Endometrial microvascular endothelial cells (primary cell): ENCODE data around the gene TULP1. TPM values are rescaled to one million over a fixed set of nuclear protein-coding genes. Genes with fewer than 3 reads are reported as not detected.

Source experiments
- in situ Hi-C: cut with HindIII; loops from 2 replicates; pipeline ENCODE4 v1.10.0; 2017; ENCODE audit warnings: low sequenced_read_pairs, low pct_unique_long_range_greater_than_20kb; ENCODE audit errors: inconsistent ontology term
- total RNA-seq: library from RNA; depleted of rRNA; stranded (reverse); fragments of >200 nt; gene quantifications from one replicate; pipeline ENCODE4 v1.2.3, GENCODE V29; 2015; ENCODE audit errors: inconsistent ontology term

Gene TULP1
- total RNA-seq, 1 donor from 2014 or later, result not detected

DNA sequence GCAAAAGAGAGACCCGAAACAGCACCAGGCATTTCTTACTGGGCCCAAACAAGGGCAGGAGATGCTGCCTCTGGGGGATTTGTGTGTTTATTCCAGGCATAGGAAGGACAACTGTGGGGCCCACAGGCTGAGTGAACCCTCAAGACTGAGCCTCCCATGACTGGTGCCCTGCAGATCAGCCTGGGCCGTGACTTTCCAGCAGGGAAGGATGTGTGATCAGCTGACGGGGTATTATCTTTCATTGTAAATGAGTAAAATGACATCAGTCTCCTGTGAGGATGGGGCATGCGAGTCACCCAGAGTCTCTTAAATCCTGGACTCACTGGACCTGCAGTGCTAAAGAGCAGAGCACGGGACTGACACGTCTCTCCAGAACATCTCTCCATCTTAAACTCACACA lies 11.9 kb downstream of the TULP1 start:
- in situ Hi-C loops, result no loop called here

DNA sequence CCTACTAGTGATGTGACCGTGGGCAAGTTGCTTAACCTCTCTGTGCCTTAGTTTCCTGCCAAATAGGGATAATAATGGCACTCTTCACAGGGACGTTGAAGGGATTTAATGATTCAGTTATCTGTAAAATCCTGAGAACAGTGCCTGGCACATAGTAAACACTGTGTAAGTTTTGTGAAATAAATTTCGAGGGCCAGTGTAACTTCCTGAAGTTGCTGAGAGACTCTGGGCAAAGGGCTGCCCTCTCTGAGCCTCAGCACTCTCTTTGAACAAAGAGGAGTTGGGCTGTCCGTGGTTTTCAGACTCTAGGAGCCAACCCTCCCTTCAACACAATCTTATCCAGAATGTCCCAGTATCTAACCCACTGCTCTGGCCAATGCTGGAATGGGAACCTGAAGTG lies 13.3 kb downstream of the TULP1 start:
- in situ Hi-C loops, result no loop called here

DNA sequence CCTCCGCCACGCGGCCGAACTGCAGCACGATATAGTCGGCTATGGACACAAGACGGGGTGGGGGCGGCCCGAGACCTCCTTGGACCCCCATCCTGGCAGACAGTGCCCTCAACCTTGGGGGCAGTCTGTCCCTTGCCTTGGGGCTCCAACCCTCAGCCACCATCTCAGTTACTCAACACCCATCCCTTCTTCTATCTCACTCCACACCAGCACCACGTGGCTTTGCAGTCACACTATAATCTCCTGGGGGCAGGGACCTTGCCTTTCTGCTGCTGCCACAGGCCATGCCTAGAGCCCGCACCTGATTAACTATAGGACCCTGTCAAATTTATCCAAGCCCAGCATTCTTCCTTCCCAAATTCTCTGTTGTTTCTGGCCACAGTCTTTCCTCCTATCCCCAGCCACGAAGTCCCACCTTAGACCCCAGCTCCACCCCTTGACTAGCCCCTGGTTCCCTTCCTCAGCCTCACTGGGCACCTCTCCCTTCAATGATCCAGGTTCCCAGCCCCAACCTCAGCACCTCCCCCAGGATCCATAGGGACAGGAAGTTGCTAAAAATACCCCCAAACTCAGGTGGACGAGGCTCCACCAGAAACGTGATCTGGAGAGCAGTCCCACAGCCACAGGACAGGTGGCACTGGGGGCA lies 14.2 kb downstream of the TULP1 start:
- in situ Hi-C loops, result no loop called here

DNA sequence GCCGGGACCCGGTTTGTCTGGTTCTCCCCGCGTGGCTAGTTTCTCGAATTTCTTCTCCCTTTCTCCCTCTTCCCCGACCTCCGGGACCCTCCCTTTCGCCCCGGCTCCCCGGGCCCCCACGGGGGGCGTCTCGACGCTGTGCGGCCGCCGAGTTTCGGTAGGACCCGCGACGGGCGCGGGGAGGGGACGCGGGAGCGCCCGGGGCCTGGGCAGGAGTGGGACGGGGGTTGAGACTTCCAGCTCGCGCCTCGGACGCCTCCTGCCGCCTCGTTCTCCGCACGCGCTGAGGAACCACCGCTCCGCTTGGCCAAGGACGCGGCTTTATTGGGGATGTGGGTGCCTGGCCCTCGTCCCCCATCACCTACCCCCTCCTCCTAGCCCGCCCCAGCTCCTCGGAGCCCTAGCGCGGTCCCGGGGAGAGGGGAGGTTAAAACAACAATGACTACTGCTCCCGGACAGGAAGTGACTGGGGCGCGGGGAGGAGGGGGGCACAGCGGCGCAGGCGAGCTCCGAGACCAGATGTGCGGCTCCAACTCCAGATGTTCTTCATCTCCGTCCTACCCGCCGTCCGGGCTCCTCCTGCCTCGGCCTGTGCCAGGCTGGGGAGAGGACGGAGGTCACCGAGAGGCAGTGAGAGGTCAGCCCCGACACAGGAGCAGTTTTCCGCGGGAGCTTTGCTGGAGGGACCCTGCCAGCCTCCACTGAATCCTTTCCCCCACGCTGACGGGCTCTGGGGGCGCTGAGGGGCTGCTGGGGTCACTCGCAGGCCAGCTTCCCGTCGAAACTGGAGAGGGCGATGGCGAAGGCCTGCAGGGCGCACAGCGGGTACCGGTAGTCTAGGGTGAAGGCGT lies 14.9 kb downstream of the TULP1 start:
- in situ Hi-C loops, result no loop called here

DNA sequence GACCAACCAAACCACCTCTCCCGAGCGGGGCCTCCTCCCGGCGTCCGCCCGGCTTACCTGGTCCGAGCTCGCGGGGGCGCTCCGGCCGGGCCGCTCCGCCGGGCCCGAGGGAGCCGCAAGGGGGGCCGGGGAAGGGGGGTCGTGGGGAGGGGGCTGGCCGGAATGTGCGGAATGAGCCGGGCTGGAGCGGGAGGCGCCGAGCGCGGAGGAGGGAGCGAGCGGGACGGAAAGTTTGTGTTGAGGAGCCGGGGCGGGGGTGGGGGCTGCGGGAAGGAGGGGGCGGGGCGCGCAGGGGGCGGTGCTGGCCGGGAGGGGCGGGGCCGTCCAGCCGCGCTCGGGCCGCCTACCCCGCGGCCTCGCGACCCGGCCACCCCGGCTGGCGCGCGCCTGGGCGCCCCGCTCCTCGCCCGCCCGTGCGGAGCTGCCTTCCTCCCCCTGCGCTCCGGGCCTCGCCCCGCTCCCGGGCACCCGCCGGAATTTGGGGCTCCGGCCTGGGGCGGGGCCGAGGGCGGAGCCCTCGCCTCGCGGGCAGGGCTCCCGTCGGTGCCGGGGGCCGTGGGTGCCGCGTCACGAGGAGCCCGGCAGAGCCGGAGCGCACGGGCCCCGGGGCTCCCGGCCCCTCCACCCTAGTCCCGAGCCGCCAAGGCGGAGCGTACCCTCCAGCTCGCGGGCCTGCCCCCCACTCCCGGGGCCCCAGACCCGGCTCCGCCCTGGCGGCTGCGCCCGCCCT lies 15.7 kb downstream of the TULP1 start, which contains the start of gene TEAD3:
Gene TEAD3 (minus strand): TSS at position 239 of the 730 bp plus-strand sequence.
- in situ Hi-C loops, result no loop called here

DNA sequence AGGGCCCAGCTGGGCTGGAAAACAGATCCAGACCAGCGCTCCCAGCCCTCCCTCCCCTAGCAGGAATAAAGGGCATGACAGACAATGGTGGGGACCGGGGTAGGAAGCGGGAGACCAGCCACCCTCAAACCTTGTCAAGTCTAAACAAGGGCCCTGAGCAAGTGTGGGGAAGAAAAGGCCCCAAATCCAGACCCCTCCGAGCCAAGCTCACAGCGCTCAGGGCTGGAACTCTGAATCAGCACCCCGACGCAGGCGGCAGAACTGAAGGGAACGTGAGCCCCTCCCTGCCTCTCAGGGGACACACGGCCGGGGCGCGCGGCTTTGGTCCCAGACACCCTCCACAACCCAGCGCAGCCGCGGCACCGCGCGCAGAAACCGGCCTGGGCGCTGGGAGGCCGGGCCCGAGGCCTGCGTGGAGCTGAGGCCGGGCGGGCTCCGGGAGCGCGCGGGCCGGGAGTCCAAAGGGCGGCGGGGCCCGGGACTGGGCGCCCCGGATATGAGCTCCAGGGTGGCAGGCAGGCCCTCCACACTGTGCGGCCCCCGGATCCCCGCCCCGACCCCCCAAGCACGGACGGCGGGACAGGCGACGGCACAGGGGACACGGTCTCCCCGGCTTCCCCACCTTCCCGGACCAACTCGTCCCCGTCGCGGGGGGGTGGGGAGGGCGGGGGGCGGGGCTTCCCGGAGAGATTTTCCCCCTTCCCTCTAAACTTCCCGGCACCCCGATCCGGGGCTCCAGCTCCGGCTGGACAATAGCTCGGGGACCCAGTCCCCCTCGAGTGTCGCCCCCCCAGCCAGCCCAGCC lies 16.5 kb downstream of the TULP1 start:
- in situ Hi-C loops, result no loop called here

DNA sequence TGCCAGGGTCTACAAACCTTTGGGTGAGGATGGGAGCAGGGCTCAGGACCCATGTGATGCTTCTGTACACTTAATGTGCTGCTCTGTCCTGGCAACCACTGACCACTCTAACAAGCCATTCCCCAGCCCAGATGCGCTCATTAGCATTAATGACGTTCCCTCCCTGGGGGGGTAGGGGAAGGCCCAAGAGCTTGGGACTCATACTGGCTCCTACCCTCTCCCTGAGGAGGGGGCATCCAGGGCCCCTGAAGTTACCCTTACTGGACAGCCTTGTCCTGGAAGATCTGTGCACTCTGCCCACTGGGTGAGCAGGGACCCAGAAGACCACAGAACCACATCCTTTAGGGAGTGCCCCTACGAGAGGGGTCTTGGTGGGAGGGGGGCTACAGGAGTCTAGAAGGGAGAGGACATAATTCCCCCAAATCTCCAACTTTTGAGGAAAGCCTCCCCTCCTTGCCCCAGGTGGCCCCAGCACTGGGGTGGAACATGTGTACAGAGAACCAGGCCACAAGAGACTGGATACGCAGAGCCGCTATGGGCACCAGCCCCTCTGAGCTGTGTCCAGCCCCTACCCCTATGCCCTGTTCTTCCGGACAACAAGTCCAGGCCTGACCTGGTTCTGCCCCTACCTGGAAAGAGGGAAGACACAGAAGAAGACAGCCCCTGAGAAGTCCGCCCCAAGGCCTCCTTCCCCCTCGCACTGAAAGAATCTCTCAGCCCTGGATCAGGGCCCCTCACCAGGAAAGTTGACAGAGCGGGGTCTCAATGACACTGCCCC lies 17.2 kb downstream of the TULP1 start:
- in situ Hi-C loops, result no loop called here

DNA sequence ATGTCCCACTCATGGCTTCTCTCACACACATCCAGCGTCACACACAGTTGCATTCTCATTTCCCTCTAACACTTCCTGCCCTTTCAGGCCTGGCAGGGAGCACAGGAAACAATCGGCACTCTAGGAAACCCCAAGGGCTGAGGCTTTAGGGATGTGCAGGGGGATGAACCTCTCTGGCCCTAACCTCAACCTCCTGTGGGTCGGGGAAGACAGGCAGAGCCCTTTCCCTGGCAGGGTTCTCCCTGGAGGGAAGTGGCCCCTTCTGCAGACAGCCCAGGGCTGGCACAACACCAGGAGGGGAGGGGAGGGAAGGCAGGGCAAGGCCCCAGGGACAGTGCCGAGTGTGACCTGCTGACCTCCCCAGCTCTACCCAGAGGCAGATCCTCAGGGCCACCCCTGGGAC lies 18.5 kb downstream of the TULP1 start:
- in situ Hi-C loops, result no loop called here

DNA sequence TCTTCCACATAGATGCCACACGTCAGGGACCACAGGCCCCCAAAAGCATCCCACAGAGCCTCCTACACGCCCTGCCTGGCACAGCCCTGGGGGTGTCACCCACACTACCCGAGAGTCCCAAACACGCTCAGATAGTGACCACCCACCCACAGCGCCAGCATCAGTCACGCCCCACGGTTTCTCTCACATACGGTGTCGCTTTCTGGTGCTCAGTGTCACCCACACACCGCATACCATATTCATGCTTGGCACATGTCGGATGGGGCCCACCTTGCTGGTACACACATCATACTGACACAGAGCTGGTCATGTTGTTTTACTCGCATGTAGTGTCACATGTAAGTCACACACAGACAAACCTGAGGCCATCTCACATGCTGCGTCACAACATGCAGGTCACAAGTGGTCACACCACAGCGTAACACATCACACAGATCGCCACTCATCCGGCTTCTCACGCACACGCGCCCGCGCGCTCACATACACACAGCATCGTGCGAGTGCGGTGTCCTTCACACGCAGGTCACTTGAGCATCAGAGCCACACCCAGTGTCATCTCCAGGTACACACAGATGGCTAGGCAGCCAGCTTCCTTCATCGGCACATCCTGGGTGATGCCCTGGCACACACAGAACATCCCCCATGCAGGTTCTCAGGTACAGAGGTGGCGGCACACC lies 19.3 kb downstream of the TULP1 start:
- in situ Hi-C loops, result no loop called here

DNA sequence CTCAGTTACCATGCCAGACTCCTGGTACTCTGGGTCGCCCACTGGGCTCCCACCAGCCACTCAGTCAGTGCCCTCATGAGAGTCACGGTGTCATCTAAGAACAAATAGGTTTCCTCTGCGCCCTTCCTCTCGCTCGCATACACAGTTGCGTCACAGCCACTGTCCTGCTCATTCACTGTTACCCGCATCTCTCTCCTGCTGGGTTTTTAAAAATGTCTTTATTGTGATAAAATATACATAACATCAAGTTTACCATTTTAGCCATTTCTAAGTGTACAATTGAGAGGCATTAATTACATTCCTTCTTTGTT lies 19.8 kb downstream of the TULP1 start:
- in situ Hi-C loops, result no loop called here

DNA sequence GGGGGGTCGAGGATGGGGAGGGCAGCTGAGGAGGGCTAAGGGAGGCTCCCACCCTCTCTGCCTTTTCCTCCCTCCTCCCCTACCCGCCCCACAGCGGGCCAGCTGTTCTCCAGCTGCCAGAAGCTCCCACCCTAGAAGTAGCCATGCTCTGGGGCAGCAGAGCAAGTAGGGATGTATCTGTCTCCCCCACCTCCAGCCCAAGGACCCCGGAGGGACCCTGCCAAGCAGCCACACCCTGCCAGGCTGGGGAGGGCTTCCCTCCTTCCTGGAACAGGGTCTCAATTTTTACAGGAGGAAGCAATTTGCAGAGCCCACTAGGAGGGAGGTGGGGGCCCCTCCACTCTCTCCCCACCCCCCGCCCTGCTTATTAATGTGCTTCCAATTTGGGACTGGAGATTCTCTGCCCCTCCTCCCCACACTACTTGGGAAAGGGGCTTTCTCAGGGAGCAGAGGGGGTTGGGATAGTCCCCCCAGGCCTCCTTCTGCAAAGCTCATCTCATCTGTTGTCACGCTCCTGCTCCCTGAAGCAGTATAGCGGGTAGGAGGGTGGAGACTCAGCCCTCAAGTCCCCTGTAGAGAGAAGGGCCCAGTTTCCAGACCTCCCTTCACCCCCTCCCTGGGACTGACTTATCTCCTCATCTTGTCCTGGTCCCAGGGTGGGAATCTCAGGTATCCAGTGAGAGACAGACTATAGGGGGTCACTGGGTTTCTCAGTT lies 20.3 kb downstream of the TULP1 start:
- in situ Hi-C loops, result no loop called here

DNA sequence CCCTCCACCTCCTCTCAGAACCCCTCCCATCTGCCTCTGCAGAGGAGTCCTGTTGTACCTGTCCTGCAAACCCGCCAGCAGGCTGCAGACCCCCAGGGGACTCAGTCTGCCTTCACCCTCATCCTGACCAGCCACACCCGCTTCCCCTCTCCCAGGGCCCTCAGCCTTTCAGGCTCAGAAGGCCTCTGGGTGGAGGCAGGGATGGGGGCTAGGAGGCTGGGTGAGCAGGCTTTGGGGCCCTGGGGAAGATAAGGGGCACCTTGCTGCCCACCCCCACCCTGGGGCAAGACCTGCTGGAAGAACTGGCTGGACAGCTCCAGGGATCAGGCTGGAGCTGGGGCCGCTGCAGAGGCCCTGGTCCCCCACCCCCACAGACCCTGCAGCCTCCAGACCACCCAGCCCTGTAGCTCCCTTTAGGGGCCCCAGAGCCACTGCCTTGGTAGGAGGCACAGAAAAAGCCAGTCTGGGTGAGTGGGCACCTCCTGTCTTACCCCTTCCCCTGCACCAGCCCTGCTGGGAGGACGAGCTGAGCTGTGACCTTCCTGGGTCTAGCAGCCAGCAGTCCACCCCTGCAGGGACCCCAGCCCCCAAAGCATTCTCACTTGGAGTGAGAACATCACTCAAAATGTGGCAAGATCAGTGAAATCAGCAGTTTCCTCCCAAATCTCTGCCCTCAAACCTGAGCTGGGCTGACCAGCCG lies 21.0 kb downstream of the TULP1 start:
- in situ Hi-C loops, result no loop called here

DNA sequence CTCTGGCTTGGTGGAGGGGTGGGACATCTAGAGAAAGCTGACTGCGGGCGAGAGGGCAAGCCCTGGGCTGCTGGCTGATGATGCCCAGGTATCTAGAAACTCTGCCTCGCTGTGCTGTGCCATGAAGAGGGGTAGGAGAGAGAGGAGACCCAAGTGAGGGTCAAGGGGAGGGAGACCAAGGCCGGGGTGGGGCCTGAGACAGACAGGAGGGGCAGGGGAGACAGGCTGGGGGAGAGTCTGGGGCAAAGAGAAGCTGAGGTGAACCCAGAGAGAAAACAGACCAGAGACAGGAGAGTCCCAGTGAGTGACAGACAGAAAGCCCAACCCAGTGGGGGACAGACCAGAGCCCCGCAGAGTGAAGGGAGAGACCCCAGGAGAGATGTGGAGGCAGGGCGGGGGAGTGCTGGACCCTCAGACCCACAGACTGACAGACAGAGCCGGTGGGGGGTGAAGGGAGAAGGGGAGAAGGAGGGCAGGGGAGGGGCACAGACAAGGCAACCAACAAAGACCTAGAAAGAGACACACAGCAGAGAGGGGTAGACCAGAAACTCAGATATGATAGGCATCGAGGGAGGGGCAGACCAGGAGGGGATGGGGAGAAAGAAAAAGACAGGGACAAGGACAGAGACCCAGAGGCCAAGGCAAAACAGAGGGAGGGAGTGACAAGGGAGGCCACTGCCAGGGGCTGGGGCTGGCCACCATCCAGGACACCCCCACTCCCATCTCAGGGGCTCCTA lies 21.7 kb downstream of the TULP1 start:
- in situ Hi-C loops, result no loop called here

DNA sequence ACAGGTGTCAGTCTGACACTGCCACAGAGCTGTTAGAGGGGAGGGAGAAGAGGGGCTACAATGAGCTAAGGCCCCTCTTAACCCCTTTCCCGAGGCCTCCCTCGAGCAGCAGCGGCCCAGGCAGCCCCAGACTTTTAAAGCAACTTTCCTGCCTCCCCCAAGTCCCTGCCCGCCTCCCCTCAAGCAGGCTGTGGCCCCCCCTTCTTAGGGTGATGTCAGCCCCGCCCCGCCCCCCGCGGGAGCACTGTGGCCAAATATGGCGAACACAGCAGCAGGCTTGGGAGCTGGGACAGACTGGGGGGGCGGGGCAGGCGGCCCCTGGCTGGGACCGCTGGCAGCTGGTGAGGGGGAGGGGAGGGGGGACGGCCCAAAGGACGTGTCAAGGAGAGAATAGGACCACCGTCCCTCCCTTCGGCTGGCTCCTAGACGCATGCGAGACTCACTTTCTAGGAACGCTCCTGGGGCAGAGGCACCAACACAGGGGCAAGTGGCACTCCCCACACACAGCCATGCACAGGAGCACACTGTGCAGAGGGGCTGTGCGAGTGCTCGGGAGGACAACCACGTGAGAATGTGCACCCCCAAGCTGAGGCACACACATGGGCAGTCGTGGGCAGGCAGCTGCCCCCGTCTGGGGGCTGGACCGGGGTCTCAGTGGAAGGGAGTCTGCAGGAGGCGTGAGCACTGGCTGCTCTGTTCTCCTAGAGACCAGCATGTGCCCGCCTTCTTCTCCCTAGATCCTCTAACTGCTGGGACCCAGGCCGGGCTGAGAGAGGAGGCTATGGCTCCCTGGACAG lies 22.5 kb downstream of the TULP1 start:
- in situ Hi-C loops, result no loop called here

DNA sequence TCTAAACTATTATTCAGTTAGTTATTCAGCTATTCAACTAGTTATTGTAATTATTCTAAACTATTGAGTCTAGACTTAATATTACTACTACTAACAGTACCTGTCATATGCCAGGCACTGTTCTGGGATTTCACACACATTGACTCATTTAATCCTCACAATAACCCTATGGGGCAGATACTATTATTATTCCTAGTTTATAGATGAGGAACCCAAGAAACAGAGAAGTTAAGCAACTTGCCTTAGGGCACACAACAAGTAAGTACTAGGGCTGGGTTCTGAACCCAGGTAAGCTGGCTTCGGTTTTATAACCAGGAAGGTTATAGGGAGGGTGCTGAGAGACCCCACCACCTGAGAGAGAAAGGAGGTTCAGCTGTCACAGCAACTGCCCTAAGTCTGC lies 23.6 kb downstream of the TULP1 start:
- in situ Hi-C loops, result no loop called here

DNA sequence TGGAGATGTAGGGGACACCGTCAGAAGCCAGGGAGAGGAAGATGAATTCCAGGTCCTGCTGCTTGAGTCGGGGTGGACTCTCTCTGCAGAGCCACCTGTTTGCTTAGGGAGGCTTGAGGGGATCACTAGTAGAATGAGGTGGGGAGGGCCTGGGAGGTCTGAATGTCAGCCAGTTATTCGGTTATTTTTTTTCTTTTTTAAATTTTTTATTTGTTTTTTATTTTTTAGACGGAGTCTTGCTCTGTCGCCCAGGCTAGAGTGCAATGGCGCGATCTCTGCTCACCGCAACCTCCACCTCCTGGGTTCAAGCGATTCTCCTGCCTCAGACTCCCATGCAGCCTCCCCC lies 24.2 kb downstream of the TULP1 start:
- in situ Hi-C loops, result no loop called here
